Sigmoid colon (tissue), 3 donors: ENCODE results near the gene AKR1B1.

Source experiments
- POLR2A ChIP-seq, 2 donors: fragments of 450-650 bp; IDR thresholded peaks; one replicate each; pipeline ENCODE4 v1.6.1; 2016; ENCODE audit warnings: antibody characterized with exemption in 2 of 2, mild to moderate bottlenecking in 2 of 2, moderate library complexity in 2 of 2
- TF ChIP-seq, protein P1 (sequence below), 4 experiments: fragments of 450-650 bp in 3 of 4; fragments of 200-600 bp in 1 of 4; IDR thresholded peaks; one replicate each; pipeline ENCODE4 v1.5.1; 2016 to 2019; ENCODE audit warnings: antibody characterized with exemption in 4 of 4, mild to moderate bottlenecking in 3 of 4, moderate library complexity in 2 of 4

DNA sequence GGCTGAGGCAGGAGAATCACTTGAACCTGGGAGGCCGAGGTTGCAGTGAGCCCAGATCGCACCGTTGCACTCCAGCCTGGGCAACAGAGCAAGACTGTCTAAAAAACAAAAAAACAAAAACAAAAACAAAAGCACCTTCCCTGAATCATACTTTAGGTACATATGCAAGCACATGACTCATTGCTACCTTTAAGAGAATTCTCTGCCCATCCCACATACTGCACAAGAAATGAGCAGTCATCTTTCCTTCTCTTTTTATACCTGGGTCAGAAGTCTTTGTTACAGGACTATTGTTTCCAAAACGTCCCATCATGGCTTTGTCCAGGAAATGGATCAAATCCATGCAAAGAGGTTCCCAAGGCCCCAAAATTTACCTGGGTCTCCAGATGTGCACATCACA lies 47.0 kb upstream of the AKR1B1 start:
- TF ChIP-seq, protein P1, sequence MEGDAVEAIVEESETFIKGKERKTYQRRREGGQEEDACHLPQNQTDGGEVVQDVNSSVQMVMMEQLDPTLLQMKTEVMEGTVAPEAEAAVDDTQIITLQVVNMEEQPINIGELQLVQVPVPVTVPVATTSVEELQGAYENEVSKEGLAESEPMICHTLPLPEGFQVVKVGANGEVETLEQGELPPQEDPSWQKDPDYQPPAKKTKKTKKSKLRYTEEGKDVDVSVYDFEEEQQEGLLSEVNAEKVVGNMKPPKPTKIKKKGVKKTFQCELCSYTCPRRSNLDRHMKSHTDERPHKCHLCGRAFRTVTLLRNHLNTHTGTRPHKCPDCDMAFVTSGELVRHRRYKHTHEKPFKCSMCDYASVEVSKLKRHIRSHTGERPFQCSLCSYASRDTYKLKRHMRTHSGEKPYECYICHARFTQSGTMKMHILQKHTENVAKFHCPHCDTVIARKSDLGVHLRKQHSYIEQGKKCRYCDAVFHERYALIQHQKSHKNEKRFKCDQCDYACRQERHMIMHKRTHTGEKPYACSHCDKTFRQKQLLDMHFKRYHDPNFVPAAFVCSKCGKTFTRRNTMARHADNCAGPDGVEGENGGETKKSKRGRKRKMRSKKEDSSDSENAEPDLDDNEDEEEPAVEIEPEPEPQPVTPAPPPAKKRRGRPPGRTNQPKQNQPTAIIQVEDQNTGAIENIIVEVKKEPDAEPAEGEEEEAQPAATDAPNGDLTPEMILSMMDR (IDR thresholded peaks at IDR 0.05) = no peak
- no peak for TF ChIP-seq POLR2A (IDR thresholded peaks at IDR 0.05)
